ENCODE results near the gene MEGF6. TPM values are rescaled to one million over a fixed set of nuclear protein-coding genes. Genes with fewer than 3 reads are reported as not detected.

The MEGF6 gene
- total RNA-seq, 2 experiments from 2014 or later = 2.0 to 2.5 TPM

- intact Hi-C loops (cut with micrococcal nuclease) = no loop called here
- CTCF ChIA-PET = interaction anchor here (1.1 kb wide), 1 partner anchor 118 kb away, joined by 3 read pairs; no protein-coding TSS in a partner anchor
- no peaks in the 10 kb centered on the region for H3K36me3 Mint-ChIP-seq (ENCODE audit: low read depth)
- peaks cover 11% of the 10 kb centered on the region for H3K27me3 Mint-ChIP-seq
- no peak for DNase-seq
- POLR2A ChIA-PET = no interaction called here
- peaks cover 4% of the 10 kb centered on the region for H3K4me1 Mint-ChIP-seq (ENCODE audit: low read depth)
- ATAC-seq = no peak
- H3K9me3 Mint-ChIP-seq = no peaks in the 10 kb centered on the region
- no peak for TF ChIP-seq CTCF (IDR thresholded peaks at IDR 0.05)
- no peak overlapping the region for H3K27ac Mint-ChIP-seq
- H3K4me3 Mint-ChIP-seq = no peak overlapping the region
Observed at GRCh38 chr1:3609016-3609768, 2.1 kb downstream of the MEGF6 start.

- Mint-ChIP-seq H3K27me3 (peaks cover 11% of the 10 kb centered on the region), H3K4me1 (ENCODE audit: low read depth) (peaks cover 4% of the 10 kb centered on the region), H3K27ac (no peak overlapping the region), H3K9me3 (no peaks in the 10 kb centered on the region), H3K36me3 (ENCODE audit: low read depth) (no peaks in the 10 kb centered on the region), H3K4me3 (no peak overlapping the region)
- intact Hi-C loops (cut with micrococcal nuclease) = no loop called here
- TF ChIP-seq CTCF (IDR thresholded peaks at IDR 0.05) = no peak
- ATAC-seq = no peak
- POLR2A ChIA-PET = no interaction called here
- no peak for DNase-seq
- CTCF ChIA-PET = interaction anchor here (1.3 to 3.1 kb wide), 2 partner anchors 12 to 43 kb away, joined by 3 to 23 read pairs; no protein-coding TSS in a partner anchor
Observed at GRCh38 chr1:3608154-3608553, 3.2 kb downstream of the MEGF6 start.

- DNase-seq = no peak
- Mint-ChIP-seq H3K4me3 (no peak overlapping the region), H3K36me3 (ENCODE audit: low read depth) (no peaks in the 10 kb centered on the region), H3K27me3 (peaks cover 11% of the 10 kb centered on the region), H3K9me3 (no peaks in the 10 kb centered on the region), H3K27ac (no peak overlapping the region), H3K4me1 (ENCODE audit: low read depth) (peaks cover 4% of the 10 kb centered on the region)
- no peak for TF ChIP-seq CTCF (IDR thresholded peaks at IDR 0.05)
- ChIA-PET CTCF (interaction anchor here (1.3 to 3.1 kb wide), 2 partner anchors 12 to 43 kb away, joined by 3 to 23 read pairs; no protein-coding TSS in a partner anchor), POLR2A (no interaction called here)
- no peak for ATAC-seq
- intact Hi-C loops (cut with micrococcal nuclease) = no loop called here
Observed at GRCh38 chr1:3607703-3608065, 3.6 kb downstream of the MEGF6 start.

- ChIA-PET POLR2A (no interaction called here), CTCF (interaction anchor here (3.1 kb wide), 1 partner anchor 13 kb away, joined by 23 read pairs; no protein-coding TSS in a partner anchor)
- no peak overlapping the region for H3K27ac Mint-ChIP-seq
- peaks cover 4% of the 10 kb centered on the region for H3K4me1 Mint-ChIP-seq (ENCODE audit: low read depth)
- H3K27me3 Mint-ChIP-seq = peaks cover 11% of the 10 kb centered on the region
- DNase-seq (no peak), ATAC-seq (no peak)
- no peaks in the 10 kb centered on the region for H3K9me3 Mint-ChIP-seq
- intact Hi-C loops (cut with micrococcal nuclease) = no loop called here
- H3K4me3 Mint-ChIP-seq = no peak overlapping the region
- no peaks in the 10 kb centered on the region for H3K36me3 Mint-ChIP-seq (ENCODE audit: low read depth)
- no peak for TF ChIP-seq CTCF (IDR thresholded peaks at IDR 0.05)
Observed at GRCh38 chr1:3606779-3607702, 4.3 kb downstream of the MEGF6 start.

Data from activated CD8-positive, alpha-beta T cell treated with anti-CD3 and anti-CD28 coated beads for 36 hours (primary cell).